Vagina (tissue), 2 donors: ENCODE data around the gene MAIP1. TPM values are rescaled to one million over a fixed set of nuclear protein-coding genes. Genes with fewer than 3 reads are reported as not detected.

Source experiments
- DNase-seq, 2 donors: peaks; one replicate each; pipeline ENCODE4 v3.0.0-alpha.2; 2017; ENCODE audit errors: extremely low spot score in 2 of 2
- H3K27ac ChIP-seq: fragments of 200-600 bp; sonication (generic); one replicate; pipeline ENCODE4 v1.5.1; 2019
- H3K27me3 ChIP-seq: fragments of 200-600 bp; sonication (generic); one replicate; pipeline ENCODE4 v1.5.1; 2019
- H3K36me3 ChIP-seq, 2 donors: fragments of 200-600 bp; sonication (generic); one replicate each; pipeline ENCODE4 v1.5.1; 2017 to 2019
- H3K4me1 ChIP-seq: fragments of 200-600 bp; sonication (generic); one replicate; pipeline ENCODE4 v1.5.1; 2019
- H3K4me3 ChIP-seq, 2 donors: fragments of 200-600 bp; sonication (generic); 1 replicate in 1 of 2; 2 replicates in 1 of 2; pipeline ENCODE4 v1.5.1; 2016 to 2019
- H3K9me3 ChIP-seq: fragments of 200-600 bp; sonication (generic); one replicate; pipeline ENCODE4 v1.5.1; 2019
- CTCF ChIP-seq, 3 experiments: fragments of 450-650 bp in 2 of 3; fragments of 200-600 bp in 1 of 3; sonication (generic) in 1 of 3; IDR thresholded peaks; one replicate each; pipeline ENCODE4 v1.5.1; 2017 to 2019; ENCODE audit warnings: antibody characterized with exemption in 3 of 3, mild to moderate bottlenecking in 2 of 3, moderate library complexity in 2 of 3
- POLR2A ChIP-seq, 2 donors: fragments of 450-650 bp; IDR thresholded peaks; one replicate each; pipeline ENCODE4 v1.6.1; 2017; ENCODE audit warnings: antibody characterized with exemption in 2 of 2, mild to moderate bottlenecking in 2 of 2, moderate library complexity in 2 of 2
- POLR2AphosphoS5 ChIP-seq, 2 donors: sonication (generic); formaldehyde crosslinking; IDR thresholded peaks; one replicate each; pipeline ENCODE4 v1.9.0; 2017; ENCODE audit warnings: antibody characterized with exemption in 2 of 2, mild to moderate bottlenecking in 2 of 2, low read depth in 1 of 2; ENCODE audit not compliant: insufficient read depth in 1 of 2
- intact Hi-C: fragments of 100-400 bp; cut with DNase I; formaldehyde crosslinking; loops from one replicate; pipeline ENCODE4 v1.15.1; 2023
- total RNA-seq: library from RNA; depleted of rRNA; stranded (reverse); fragments of >200 nt; gene quantifications from one replicate; pipeline ENCODE4 v1.2.3, GENCODE V29; 2016

Gene MAIP1
- total RNA-seq, 1 donor from 2014 or later, result 16.0 TPM

GRCh38 chr2:200012401-200012800 is 57.0 kb downstream of the MAIP1 start:
- no peaks in the 10 kb centered on the region for H3K36me3 ChIP-seq
- H3K27ac ChIP-seq, result no peak overlapping the region
- no peaks in the 10 kb centered on the region for H3K9me3 ChIP-seq
- no peak for DNase-seq
- no peaks in the 10 kb centered on the region for H3K27me3 ChIP-seq
- intact Hi-C loops, result no loop called here
- TF ChIP-seq POLR2A (IDR thresholded peaks at IDR 0.05), result no peak
- TF ChIP-seq CTCF (IDR thresholded peaks at IDR 0.05), result no peak
- TF ChIP-seq POLR2AphosphoS5 (IDR thresholded peaks at IDR 0.05; ENCODE audit: insufficient read depth in 1 of 2, low read depth in 1 of 2), result no peak
- no peak overlapping the region for H3K4me3 ChIP-seq
- no peaks in the 10 kb centered on the region for H3K4me1 ChIP-seq

Other genes starting within 250 kb of the MAIP1 start
- gene FTCDNL1, start 104.4 kb upstream of the MAIP1 start, total RNA-seq, result 2.5 TPM
- 10.1 TPM for gene C2orf69, start 44.3 kb upstream of the MAIP1 start, total RNA-seq
- gene TYW5, start 91 bp upstream of the MAIP1 start, total RNA-seq, result 5.2 TPM